NT2/D1 (cell line): ENCODE results near the gene INSYN1.

Experiments used
- YY1 ChIP-seq: IDR thresholded peaks from 2 replicates; pipeline ENCODE4 v1.6.1; 2011; ENCODE audit not compliant: insufficient read length, insufficient read depth
- ZNF274 ChIP-seq: IDR thresholded peaks from 2 replicates; pipeline ENCODE4 v1.6.1; 2011; ENCODE audit warnings: mild to moderate bottlenecking, low read depth, low read length

DNA sequence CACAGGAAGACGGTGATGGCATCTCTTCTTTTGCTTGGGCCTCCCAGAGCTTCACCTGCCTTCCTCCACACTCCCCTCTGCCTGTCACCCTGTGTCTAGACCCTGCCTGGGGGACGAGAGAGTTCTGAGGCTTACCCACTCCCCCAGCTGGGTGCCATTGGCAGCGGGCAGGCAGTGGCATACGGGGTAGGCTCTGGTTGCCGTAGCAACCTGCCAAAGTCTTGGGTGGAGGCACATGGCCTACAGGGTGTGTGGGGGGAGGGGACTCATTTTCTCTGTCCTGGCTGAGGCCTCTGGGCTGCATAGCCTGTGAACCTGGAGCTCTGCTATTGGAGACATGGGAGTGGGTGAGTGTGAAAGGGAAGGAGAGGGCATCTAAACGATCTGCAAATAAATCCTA is 4.4 kb downstream of the INSYN1 start:
- TF ChIP-seq ZNF274 (no peak), YY1 (no peak)
